Fibroblast of skin of left biceps (primary cell): Measurements from ENCODE around the gene CA7.
A peak's percentile ranks its signal among the peaks of the same experiment; 100 is the strongest.

Experiments used
- DNase-seq, 2 experiments: peaks; one replicate each; pipeline ENCODE4 v3.0.0-alpha.2; 2013; ENCODE audit warnings: low read depth in 2 of 2

The CA7 gene

DNA sequence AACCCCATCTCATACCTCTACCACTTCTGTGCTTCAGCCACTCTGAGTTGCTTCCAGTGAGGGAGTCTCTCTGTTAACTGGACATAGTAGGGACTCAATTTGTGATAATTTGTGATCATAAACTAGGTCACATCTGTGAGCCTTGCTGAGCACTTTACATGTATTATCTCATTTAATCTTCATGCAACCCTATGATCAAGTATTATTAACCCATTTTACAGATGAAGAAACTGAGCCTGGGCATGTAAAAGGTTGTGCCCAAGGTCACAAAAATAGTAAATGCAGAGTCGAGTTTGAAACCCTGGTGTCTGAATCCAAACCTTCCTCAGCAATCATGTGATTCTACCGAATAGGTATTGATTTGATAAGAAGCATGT, 54.7 kb downstream of the CA7 start:
- DNase-seq, result no peak

DNA sequence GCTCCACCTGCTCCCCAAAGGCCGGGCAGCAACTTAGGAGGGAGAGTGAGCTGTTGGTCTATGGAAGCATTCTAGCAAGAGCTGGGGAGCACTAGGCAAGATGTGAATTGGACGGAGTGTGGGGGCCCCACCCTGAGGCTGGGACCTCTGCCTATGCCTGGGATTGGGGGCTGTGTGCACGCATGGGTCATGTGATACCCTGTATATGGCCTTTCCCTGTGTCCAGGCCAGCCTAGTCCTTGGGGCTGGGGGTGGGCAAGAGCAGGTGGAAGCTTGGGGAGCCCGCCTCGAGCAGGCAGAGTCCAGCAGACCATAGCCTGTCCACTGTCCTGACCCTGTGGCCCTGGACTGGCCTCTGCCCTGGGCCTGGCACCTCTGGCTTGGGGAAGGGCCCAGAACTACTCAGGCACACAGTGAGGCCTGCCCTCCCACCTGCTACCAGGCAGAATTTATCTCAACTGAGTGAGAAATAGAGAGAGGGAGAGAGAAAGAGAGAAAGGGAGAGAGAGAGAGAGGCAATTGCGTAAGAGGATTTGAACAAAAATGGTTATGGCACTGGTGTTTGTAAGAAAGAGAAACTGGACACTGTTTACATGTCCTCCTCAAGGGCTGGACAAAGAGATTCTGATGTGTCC, 55.2 kb downstream of the CA7 start:
- DNase-seq, result no peak

DNA sequence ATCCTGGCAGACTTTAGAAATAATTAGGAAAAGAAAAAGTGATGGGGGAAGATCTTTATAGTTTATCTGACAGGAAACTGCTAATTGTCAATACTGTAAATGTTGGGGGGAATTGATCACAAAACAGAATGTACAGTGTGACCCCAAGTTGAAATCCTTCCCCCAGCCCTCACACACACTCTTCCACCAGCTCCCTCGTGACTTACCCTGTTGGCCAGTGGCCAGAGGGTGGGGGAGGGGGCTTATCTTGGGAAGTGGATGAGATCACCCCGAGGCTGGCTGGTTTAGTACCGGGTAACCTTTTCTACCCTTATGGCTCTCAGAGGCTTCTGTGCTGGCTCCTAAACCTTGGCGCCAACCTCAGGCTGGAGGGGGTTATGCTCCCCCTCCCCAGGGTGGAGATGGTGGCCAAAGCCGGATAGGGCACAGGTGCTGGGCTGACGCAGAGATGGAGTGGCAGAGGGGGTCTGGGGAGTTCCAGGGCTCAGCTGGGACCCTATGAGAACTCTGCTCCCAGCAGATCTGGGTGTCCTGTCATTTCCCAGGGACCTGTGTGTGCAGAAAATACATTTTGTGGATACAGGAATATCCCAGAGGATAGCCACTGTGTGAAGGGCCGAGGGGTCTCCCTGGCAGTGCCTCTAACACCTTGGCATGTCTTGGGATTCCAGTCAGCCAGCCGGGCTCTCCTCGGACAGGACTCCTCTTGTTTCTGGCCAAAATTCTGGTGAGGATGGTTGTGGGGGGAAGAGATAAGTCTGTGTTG, 55.9 kb downstream of the CA7 start:
- peak; percentile 12 to 24 for DNase-seq

DNA sequence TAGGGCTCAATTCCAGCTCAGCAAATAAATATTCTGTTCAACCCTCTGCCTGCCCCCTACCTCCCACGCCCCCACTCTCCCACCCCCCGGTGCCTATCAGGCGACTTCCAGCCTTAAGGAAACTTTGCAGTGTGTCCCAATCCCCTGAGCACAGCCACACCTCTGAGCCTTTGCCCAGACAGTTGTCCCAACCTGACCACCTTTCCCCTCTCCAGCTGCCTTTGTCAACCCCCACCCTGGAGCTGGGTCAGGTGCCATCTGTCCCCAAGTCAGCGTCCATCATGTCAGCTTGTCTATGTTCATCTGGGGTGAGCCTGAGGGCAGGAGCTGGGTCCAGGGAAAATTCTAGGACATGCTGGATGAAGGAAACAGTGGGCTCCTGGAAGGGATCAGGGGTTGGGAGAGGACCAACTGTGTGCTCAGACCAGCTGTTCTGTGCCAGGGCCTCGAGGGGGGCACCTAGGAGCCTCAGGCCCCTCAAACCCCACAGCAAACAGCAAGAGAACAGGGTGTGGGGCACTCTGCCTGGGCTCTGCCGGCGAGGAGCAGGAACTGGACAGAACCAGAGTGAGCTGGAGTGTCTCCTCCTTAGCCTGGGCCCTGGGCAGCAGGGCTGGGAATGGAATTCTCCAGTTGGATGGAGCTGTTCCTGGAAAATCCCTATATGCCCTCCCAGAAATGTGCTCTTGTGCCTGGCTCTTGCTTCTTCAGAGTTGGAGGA, 56.7 kb downstream of the CA7 start:
- no peak for DNase-seq

DNA sequence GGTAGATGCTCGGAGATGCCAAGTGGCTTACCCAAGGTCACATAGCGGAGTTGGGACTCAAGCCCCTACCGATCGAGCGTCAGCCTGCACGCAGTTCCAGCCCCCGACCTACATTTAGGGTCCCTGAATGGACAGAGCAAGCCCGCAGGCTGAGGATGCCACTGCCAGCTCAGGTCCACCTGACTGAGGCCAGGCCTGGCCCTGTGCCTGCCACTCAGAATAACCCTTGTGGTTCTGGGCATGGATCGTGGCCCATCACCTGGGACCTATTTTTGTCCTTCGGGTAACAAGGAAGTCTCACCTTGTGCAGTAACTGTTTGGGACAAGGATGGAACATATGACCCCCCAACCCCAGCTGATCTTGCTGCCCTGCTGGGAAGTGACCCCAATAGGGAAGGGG, 57.4 kb downstream of the CA7 start:
- DNase-seq, result no peak

DNA sequence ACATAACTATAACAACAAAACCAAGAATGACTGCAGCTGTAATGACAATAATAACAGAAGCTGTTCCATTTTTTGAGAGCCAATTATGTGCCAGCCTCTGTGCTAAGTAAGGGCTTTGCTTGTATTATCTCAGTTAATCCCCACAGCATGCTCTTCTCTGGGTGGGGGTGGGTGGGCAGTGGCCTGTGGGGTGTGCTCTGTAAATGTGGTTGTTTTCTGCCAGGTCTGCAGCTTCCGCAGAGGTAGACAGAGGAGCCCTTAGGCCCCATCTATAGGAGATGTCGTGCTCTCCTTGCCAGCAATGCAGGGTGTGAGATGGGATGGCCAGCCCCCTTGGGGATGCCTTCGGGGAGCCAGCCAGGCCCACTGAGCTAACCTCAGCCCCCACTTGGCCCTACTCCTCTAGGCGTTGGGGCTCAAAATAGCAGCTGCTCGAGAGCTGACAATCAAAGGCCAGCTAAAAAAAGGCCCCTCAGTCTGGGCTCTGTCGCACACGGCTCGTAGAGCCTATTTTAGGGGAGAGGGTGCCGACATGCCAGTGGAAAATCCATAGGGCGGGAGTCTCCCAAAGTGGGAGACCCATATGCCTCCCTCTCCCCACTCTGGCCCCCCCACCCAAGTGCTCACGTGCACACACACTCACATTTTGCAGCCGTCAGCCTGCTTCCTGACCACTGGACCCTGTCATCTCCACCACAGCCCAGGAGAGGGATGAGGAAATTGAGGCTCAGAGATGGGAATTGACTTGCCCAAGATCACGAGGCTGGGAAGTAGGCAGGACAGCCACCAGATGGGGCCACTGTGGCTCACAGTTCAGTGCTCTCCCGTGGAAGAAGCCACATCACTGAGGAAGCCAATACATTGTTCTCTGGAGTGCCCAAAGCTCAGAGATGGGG, 58.7 kb downstream of the CA7 start:
- no peak for DNase-seq
